ENCODE data around the gene UBE2E1. TPM values are rescaled to one million over a fixed set of nuclear protein-coding genes. Genes with fewer than 3 reads are reported as not detected.
"Not testable (repeated sequence)": the region's sequence is repeated elsewhere in the genome, so short reads cannot be mapped to it uniquely, and the experiment has no call there.

Gene UBE2E1
- total RNA-seq, 3 donors from 2014 or later (not counting 1 experiment from before 2014, with no cell fraction given), result 80.0 to 89.5 (median 86.9) TPM

DNA sequence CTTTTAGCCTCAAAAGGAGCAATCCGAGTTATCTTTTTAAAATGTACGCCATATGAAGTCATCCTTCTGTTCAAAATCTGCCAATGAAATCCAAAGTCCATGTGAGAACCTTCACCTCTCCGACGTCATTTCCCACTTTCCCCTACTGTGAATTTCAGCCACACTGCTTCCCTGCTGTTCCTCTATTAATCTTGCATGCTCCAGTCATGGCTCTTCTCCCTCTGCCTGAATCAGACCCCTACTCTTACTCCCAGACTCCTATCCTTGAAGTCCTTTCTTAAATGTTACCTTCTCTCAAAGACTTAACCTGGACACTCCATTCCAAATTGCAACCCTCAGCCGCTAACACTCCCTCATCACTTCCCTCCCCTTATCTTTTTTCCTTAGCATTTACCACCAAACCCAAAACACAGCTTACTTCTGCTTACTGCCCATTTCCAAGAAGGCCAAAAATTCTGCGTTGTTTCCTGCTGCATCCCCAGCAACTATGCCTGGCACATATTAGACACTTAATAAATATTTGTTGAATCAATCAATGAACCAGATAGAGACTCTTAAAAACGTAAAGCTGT lies 109.9 kb downstream of the UBE2E1 start:
- Histone ChIP-seq H3K36me3 (ENCODE audit: control insufficient read depth, insufficient read depth, low read length) (peaks cover 21% of the 10 kb centered on the region), H3K27me3 (ENCODE audit: control insufficient read depth, insufficient read depth, low read length) (no peaks in the 10 kb centered on the region), H3K9me3 (ENCODE audit: control insufficient read depth, insufficient read depth, low read length) (no peaks in the 10 kb centered on the region), H3K27ac (ENCODE audit: low read length) (no peak overlapping the region), H3K4me1 (ENCODE audit: control insufficient read depth, insufficient read depth, low read length) (peaks cover 21% of the 10 kb centered on the region), H3K4me3 (ENCODE audit: low read length) (no peak overlapping the region)
- peaks cover 0 to 2% of the 10 kb centered on the region in 2 donors for H3K27me3 Mint-ChIP-seq (ENCODE audit: low read depth in 2 of 2)
- no peaks in the 10 kb centered on the region for H3K9me3 Mint-ChIP-seq
- intact Hi-C loops (cut with micrococcal nuclease), result loop anchor here (2.0 kb wide), 1 partner anchor 107 kb away; no protein-coding TSS in a partner anchor
- H3K4me1 Mint-ChIP-seq, result peaks cover 31 to 42% of the 10 kb centered on the region in 2 donors
- 72% methylated on average over 7 of the region's 7 CpGs for WGBS (ENCODE audit: insufficient coverage)
- H3K36me3 Mint-ChIP-seq, result no peaks in the 10 kb centered on the region
- H3K4me3 Mint-ChIP-seq, result peak overlapping the region; percentile 97
- H3K27ac Mint-ChIP-seq, result peak overlapping the region; percentile 95 to 97
- ATAC-seq, result no peak
- TF ChIP-seq, protein P1, sequence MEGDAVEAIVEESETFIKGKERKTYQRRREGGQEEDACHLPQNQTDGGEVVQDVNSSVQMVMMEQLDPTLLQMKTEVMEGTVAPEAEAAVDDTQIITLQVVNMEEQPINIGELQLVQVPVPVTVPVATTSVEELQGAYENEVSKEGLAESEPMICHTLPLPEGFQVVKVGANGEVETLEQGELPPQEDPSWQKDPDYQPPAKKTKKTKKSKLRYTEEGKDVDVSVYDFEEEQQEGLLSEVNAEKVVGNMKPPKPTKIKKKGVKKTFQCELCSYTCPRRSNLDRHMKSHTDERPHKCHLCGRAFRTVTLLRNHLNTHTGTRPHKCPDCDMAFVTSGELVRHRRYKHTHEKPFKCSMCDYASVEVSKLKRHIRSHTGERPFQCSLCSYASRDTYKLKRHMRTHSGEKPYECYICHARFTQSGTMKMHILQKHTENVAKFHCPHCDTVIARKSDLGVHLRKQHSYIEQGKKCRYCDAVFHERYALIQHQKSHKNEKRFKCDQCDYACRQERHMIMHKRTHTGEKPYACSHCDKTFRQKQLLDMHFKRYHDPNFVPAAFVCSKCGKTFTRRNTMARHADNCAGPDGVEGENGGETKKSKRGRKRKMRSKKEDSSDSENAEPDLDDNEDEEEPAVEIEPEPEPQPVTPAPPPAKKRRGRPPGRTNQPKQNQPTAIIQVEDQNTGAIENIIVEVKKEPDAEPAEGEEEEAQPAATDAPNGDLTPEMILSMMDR (IDR thresholded peaks at IDR 0.05), result no peak
- DNase-seq, result no peak

DNA sequence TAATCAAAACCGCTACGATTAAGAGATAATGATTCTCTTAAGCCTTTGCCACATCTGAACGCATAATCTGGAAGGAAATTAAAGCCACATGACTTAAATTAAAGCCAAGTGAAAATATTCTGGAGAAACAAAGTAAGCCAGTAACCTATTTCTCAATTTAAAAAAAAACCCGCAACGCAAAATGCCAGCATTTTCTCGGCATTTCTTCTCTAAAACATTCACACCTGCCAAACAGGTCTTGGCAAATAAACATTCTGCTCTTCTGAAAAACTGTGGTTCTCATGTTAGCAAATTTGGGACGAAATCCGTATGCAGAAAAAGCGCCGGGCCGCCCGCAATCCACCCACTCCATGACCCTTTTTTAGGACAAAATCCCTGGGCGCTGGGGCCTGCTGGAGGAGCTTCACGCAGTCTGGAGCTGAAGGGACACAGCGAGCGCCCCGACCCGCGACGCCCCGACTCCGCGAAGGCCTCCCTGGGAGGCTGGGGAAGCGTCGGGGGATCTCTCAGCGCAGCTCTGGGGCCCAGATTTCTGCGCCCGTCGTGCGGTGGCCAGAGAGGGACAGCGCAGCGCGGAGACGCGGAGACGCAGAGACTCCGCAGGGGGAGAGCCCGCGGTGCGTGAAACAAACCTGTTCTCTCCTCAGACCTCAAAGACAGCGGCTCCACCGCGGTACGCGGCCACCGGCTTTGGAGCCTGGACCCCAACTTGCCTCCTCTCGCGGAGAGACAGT lies 110.6 kb downstream of the UBE2E1 start:
- H3K36me3 Mint-ChIP-seq, result no peaks in the 10 kb centered on the region
- ATAC-seq (peak; percentile 27 to 45 (median 36)), DNase-seq (no peak)
- H3K27me3 Mint-ChIP-seq (ENCODE audit: low read depth in 2 of 2), result peaks cover 0 to 2% of the 10 kb centered on the region in 2 donors
- intact Hi-C loops (cut with micrococcal nuclease), result loop anchor here (2.0 kb wide), 1 partner anchor 108 kb away; no protein-coding TSS in a partner anchor
- Histone ChIP-seq H3K4me1 (ENCODE audit: control insufficient read depth, insufficient read depth, low read length) (peaks cover 21% of the 10 kb centered on the region), H3K27me3 (ENCODE audit: control insufficient read depth, insufficient read depth, low read length) (no peaks in the 10 kb centered on the region), H3K36me3 (ENCODE audit: control insufficient read depth, insufficient read depth, low read length) (peaks cover 22% of the 10 kb centered on the region), H3K27ac (ENCODE audit: low read length) (peak overlapping the region; percentile 86), H3K4me3 (ENCODE audit: low read length) (peak overlapping the region; percentile 100), H3K9me3 (ENCODE audit: control insufficient read depth, insufficient read depth, low read length) (no peaks in the 10 kb centered on the region)
- H3K4me3 Mint-ChIP-seq, result peak overlapping the region; percentile 97
- H3K27ac Mint-ChIP-seq, result peak overlapping the region; percentile 95 to 97
- TF ChIP-seq, protein P1 (IDR thresholded peaks at IDR 0.05), result no peak
- peaks cover 38 to 42% of the 10 kb centered on the region in 2 donors for H3K4me1 Mint-ChIP-seq
- WGBS (ENCODE audit: insufficient coverage), result 3% methylated on average over 48 of the region's 48 CpGs
- H3K9me3 Mint-ChIP-seq, result no peaks in the 10 kb centered on the region

DNA sequence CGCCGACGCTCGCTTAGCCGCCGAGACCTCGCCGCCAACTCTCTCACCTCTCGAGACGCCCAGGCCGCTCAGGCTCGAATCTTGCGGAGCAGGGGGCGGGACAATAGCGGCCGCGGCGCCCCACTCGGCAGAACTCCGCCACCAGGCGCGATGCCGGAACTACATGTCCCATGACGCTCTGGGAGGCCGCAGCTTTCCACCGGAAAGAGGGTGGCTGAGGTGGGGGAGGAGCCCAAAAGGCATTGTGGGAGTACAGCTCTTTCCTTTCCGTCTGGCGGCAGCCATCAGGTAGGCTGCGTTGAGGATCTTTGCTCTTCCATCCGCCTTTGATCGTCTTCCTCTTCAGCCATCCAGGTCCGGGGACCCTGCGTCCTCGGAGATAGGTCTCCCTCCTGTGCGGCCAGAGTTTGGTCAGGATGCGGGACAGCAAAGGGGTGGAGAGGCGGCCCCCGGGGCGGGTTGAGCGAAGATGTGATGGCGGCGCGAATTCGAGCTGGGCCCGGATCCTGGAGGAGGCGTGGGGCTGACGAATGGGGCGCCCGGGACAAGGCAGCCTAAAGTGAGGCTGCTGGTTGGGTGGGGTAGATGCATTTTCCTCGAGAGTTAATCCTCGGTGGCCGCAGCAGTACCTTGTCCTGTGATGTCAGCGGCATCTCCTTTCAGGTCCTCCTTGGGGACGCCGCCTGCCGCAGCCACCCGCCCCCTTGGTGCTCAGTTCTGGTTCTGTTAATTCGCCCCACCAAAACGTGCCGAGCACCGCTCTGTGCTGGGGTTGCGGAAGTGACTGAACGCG lies 111.3 kb downstream of the UBE2E1 start, which contains the start of the genes NKIRAS1 and RPL15:
TSS of gene NKIRAS1 (minus strand) at position 105 of the 793 bp plus-strand sequence. CDS start 6,086 bp downstream, outside the sequence.
TSS of gene RPL15 (plus strand) at position 247 of the 793 bp plus-strand sequence. CDS start 728 bp downstream, outside the sequence.
- intact Hi-C loops (cut with micrococcal nuclease), result loop anchor here (1.0 to 2.0 kb wide), 2 partner anchors 28 to 108 kb away; partner anchors contain the start of gene NR1D2
- Histone ChIP-seq H3K36me3 (ENCODE audit: control insufficient read depth, insufficient read depth, low read length) (peaks cover 22% of the 10 kb centered on the region), H3K27ac (ENCODE audit: low read length) (peak within 1 kb of the TSS; percentile 86), H3K9me3 (ENCODE audit: control insufficient read depth, insufficient read depth, low read length) (no peaks in the 10 kb centered on the region), H3K27me3 (ENCODE audit: control insufficient read depth, insufficient read depth, low read length) (no peaks in the 10 kb centered on the region), H3K4me1 (ENCODE audit: control insufficient read depth, insufficient read depth, low read length) (peaks cover 21% of the 10 kb centered on the region), H3K4me3 (ENCODE audit: low read length) (peak within 1 kb of the TSS; percentile 100)
- under 1% methylated on average over 64 of the region's 64 CpGs for WGBS (ENCODE audit: insufficient coverage)
- TF ChIP-seq, protein P1 (IDR thresholded peaks at IDR 0.05), result no peak
- H3K4me3 Mint-ChIP-seq, result peak within 1 kb of the TSS; percentile 97
- peaks cover 38 to 42% of the 10 kb centered on the region in 2 donors for H3K4me1 Mint-ChIP-seq
- no peaks in the 10 kb centered on the region for H3K36me3 Mint-ChIP-seq
- ATAC-seq (peak; percentile 91 to 99 (median 94)), DNase-seq (peak; percentile 94 to 98)
- peaks cover 0 to 2% of the 10 kb centered on the region in 2 donors for H3K27me3 Mint-ChIP-seq (ENCODE audit: low read depth in 2 of 2)
- no peaks in the 10 kb centered on the region for H3K9me3 Mint-ChIP-seq
- H3K27ac Mint-ChIP-seq, result peak within 1 kb of the TSS; percentile 95 to 97

DNA sequence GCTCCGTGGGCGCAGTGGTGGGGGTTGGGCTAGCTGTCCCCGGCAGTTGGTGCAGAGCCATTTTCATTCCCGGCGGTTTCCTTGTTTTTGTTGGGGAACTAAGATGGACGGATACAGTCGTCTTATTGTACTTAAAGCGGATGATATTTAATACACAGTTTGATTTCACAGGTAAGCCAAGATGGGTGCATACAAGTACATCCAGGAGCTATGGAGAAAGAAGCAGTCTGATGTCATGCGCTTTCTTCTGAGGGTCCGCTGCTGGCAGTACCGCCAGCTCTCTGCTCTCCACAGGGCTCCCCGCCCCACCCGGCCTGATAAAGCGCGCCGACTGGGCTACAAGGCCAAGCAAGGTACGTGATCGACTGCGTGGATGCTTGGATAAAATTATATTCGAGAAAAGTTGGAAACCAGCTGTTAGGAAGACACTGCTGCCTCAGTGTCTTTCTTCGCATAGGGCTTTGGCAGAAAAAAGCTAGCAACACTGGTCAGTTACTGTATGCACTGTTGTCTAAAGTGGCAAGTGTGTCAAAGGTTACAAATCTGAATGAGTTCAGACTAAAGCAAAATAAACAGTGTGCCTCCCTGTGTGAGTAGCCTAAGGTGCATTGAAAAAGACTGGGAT lies 112.0 kb downstream of the UBE2E1 start:
- Histone ChIP-seq H3K36me3 (ENCODE audit: control insufficient read depth, insufficient read depth, low read length) (peaks cover 24% of the 10 kb centered on the region), H3K4me3 (ENCODE audit: low read length) (peak overlapping the region; percentile 100), H3K4me1 (ENCODE audit: control insufficient read depth, insufficient read depth, low read length) (peaks cover 21% of the 10 kb centered on the region), H3K27ac (ENCODE audit: low read length) (peak overlapping the region; percentile 86)
- intact Hi-C loops (cut with micrococcal nuclease), result loop anchor here (1.0 to 2.0 kb wide), 2 partner anchors 28 to 109 kb away; partner anchors contain the start of gene NR1D2
- peaks cover 38 to 42% of the 10 kb centered on the region in 2 donors for H3K4me1 Mint-ChIP-seq
- H3K9me3 Mint-ChIP-seq; DNase-seq; H3K27me3 ChIP-seq (ENCODE audit: control insufficient read depth, insufficient read depth, low read length); H3K36me3 Mint-ChIP-seq; ATAC-seq; H3K9me3 ChIP-seq (ENCODE audit: control insufficient read depth, insufficient read depth, low read length); H3K27me3 Mint-ChIP-seq (ENCODE audit: low read depth in 2 of 2): not testable (repeated sequence)
- peak overlapping the region; percentile 95 to 97 for H3K27ac Mint-ChIP-seq
- H3K4me3 Mint-ChIP-seq, result peak overlapping the region; percentile 97
- 0% methylated on average over 17 of the region's 21 CpGs for WGBS (ENCODE audit: insufficient coverage)

DNA sequence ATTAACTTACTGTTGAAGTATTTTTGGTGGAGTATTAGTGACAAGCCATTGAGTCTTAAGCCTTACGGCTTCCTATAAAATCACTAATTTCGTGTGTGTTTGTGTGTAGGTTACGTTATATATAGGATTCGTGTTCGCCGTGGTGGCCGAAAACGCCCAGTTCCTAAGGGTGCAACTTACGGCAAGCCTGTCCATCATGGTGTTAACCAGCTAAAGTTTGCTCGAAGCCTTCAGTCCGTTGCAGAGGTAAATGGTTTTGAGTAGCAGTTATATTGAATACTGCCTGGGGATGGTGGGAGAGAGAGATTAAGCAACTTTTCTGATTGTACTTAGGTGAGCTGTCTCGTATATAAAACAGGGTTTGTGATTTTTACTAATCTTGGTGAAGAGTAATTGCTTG lies 112.6 kb downstream of the UBE2E1 start:
- peak overlapping the region; percentile 95 to 97 for H3K27ac Mint-ChIP-seq
- Histone ChIP-seq H3K4me3 (ENCODE audit: low read length) (peak overlapping the region; percentile 100), H3K27ac (ENCODE audit: low read length) (peak overlapping the region; percentile 86), H3K4me1 (ENCODE audit: control insufficient read depth, insufficient read depth, low read length) (peaks cover 21% of the 10 kb centered on the region), H3K36me3 (ENCODE audit: control insufficient read depth, insufficient read depth, low read length) (peaks cover 25% of the 10 kb centered on the region)
- H3K9me3 Mint-ChIP-seq; H3K27me3 ChIP-seq (ENCODE audit: control insufficient read depth, insufficient read depth, low read length); H3K27me3 Mint-ChIP-seq (ENCODE audit: low read depth in 2 of 2); intact Hi-C loops (cut with micrococcal nuclease); DNase-seq; H3K9me3 ChIP-seq (ENCODE audit: control insufficient read depth, insufficient read depth, low read length); ATAC-seq; H3K36me3 Mint-ChIP-seq: not testable (repeated sequence)
- H3K4me1 Mint-ChIP-seq, result peaks cover 38 to 42% of the 10 kb centered on the region in 2 donors
- peak overlapping the region; percentile 97 for H3K4me3 Mint-ChIP-seq
- WGBS (ENCODE audit: insufficient coverage), result 28% methylated on average over 12 of the region's 12 CpGs

Data from natural killer cell (primary cell).